Small intestine (tissue), 7 donors: ENCODE results near the gene TDG. TPM values are rescaled to one million over a fixed set of nuclear protein-coding genes. Genes with fewer than 3 reads are reported as not detected.

Experiments
- DNase-seq, 2 donors: peaks; one replicate each; pipeline versions ENCODE4 v3.0.0 to v3.0.0-alpha.2; 2013
- FAIRE-seq: peaks from 2 replicates; lab custom pipeline; 2012; peaks lifted over from hg19 to GRCh38; lab: Jason Lieb, UNC
- H3K27ac ChIP-seq, 3 donors: one replicate each; pipeline ENCODE4 v1.5.1; 2013; ENCODE audit warnings: low read length in 2 of 3, mild to moderate bottlenecking in 2 of 3, control low read depth in 1 of 3, inconsistent platforms in 1 of 3, low read depth in 1 of 3, moderate library complexity in 1 of 3
- H3K27me3 ChIP-seq, 3 donors: one replicate each; pipeline ENCODE4 v1.6.1; 2013; ENCODE audit warnings: low read length in 3 of 3, inconsistent platforms in 1 of 3; ENCODE audit not compliant: control insufficient read depth in 3 of 3, insufficient read depth in 3 of 3
- H3K36me3 ChIP-seq, 3 donors: one replicate each; pipeline ENCODE4 v1.6.1; 2013; ENCODE audit warnings: low read length in 3 of 3, inconsistent platforms in 1 of 3, low read depth in 1 of 3, mild to moderate bottlenecking in 1 of 3, moderate library complexity in 1 of 3; ENCODE audit not compliant: control insufficient read depth in 3 of 3, insufficient read depth in 2 of 3
- H3K4me1 ChIP-seq, 3 donors: one replicate each; pipeline ENCODE4 v1.6.1; 2013; ENCODE audit warnings: low read length in 2 of 3, inconsistent platforms in 1 of 3, low read depth in 1 of 3, mild to moderate bottlenecking in 1 of 3, moderate library complexity in 1 of 3; ENCODE audit not compliant: control insufficient read depth in 3 of 3, insufficient read depth in 2 of 3
- H3K4me3 ChIP-seq, 3 donors: one replicate each; pipeline ENCODE4 v1.5.1; 2013; ENCODE audit warnings: low read length in 3 of 3, control low read depth in 1 of 3, inconsistent platforms in 1 of 3, low read depth in 1 of 3, mild to moderate bottlenecking in 1 of 3, moderate library complexity in 1 of 3
- H3K9me3 ChIP-seq, 2 donors: one replicate each; pipeline ENCODE4 v1.6.1; 2013; ENCODE audit warnings: low read depth in 1 of 2, low read length in 1 of 2; ENCODE audit not compliant: control insufficient read depth in 2 of 2, insufficient read depth in 1 of 2
- WGBS, 3 donors: extraction: QIAGEN DNeasy Blood & Tissue Kit; methylation state at CpG; one replicate each; pipeline ENCODE4 v1.1.7; 2013; 5-methylcytosine and 5-hydroxymethylcytosine counted together
- polyA plus RNA-seq, 4 donors: library from polyadenylated mRNA; stranded (reverse) in 3 of 4; unstranded in 1 of 4; fragments of 200-250 nt in 3 of 4; fragments of 120-200 nt in 1 of 4; gene quantifications; one replicate each; pipeline versions ENCODE4 v1.2.1 to v1.2.3, GENCODE V29; 2013
- donor health status: healthy with polysubstance abuse.
- donor health status: control.
- donor health status: control.
- donor health status: Bipolar disorder and iron deficiency.
- donor health status: healthy.

Gene TDG
- polyA plus RNA-seq, 4 donors, result 11.3 to 37.4 (median 15.7) TPM

DNA sequence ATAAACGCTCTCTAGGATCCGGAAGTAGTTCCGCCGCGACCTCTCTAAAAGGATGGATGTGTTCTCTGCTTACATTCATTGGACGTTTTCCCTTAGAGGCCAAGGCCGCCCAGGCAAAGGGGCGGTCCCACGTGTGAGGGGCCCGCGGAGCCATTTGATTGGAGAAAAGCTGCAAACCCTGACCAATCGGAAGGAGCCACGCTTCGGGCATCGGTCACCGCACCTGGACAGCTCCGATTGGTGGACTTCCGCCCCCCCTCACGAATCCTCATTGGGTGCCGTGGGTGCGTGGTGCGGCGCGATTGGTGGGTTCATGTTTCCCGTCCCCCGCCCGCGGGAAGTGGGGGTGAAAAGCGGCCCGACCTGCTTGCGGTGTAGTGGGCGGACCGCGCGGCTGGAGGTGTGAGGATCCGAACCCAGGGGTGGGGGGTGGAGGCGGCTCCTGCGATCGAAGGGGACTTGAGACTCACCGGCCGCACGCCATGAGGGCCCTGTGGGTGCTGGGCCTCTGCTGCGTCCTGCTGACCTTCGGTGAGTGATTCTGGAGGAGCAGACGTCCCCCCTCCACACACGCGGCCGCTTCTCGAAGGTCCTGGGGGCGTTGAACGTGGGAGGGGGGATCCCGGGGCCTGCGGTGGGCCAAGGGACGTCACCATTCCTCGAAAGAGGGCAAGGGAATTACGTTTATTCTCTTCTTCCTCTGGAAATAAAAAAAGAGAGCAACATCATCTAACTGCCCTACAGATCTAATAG lies 35.5 kb upstream of the TDG start, which contains the start of gene HSP90B1:
TSS of gene HSP90B1 (plus strand) at position 377 of the 753 bp plus-strand sequence. CDS start at position 483, 106 bp downstream.
- Histone ChIP-seq H3K27me3 (no peaks in the 10 kb centered on the region), H3K4me3 (peak within 1 kb of the TSS; percentile 73 to 97 (median 94)), H3K9me3 (no peaks in the 10 kb centered on the region), H3K27ac (peak within 1 kb of the TSS; percentile 63 to 99 (median 98)), H3K4me1 (peaks cover 5 to 9% (median 5%) of the 10 kb centered on the region in 3 donors), H3K36me3 (peaks cover 11 to 13% (median 12%) of the 10 kb centered on the region in 3 donors)
- 0% methylated on average over 37 to 56 of the region's 56 CpGs for WGBS, 3 donors
- DNase-seq, result peak; percentile 100
- FAIRE-seq, result peak; percentile 53

DNA sequence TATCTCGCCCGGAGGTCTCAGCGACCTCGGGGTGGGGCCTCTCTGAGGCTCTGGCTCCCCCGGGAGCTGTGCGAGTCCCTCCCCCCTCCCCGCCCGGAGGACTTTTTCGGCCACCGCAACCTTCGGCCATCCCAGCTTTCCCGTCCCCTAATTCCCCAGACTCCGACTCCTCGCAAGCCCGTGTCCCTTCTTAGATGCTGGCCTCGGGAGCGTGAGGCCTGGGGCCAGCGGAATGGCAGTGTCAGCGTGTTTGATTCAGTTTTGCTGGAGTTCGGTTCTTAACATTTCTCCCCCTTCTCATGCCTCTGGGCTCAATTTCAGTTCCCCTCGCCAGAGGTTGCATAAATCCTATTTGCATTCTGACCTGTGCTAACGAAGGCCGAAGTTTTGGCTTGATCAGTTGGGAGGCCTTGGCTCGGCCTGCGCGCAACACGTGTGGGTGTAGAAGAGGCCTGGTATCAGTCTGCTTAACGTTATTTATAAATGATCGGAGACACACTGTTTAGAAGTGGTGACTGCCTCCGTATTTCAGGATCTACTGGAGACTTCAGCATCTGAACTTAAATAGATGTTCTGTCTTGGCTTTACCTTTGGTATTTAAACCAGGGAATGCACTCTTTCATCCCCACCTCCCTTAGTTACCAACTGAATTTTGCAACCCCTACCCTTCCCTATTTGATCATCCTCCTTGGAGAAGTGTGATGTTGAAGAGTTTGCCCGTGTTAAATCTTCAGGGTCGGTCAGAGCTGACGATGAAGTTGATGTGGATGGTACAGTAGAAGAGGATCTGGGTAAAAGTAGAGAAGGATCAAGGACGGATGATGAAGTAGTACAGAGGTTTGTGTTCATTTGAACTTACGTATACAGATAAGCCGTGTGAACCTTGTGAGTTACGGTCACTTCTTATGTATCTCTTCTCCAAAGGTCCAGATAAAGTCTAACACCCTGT lies 34.6 kb upstream of the TDG start:
- Histone ChIP-seq H3K4me1 (peaks cover 5 to 11% (median 5%) of the 10 kb centered on the region in 3 donors), H3K4me3 (peak overlapping the region; percentile 73 to 97 (median 94)), H3K36me3 (peaks cover 11 to 17% (median 12%) of the 10 kb centered on the region in 3 donors), H3K27me3 (no peaks in the 10 kb centered on the region), H3K9me3 (no peaks in the 10 kb centered on the region), H3K27ac (peak overlapping the region; percentile 60 to 94 (median 90))
- WGBS, 3 donors, result 0 to 1% (median 1%) methylated on average over 35 to 37 of the region's 37 CpGs
- no peak for FAIRE-seq
- peak; percentile 43 to 62 for DNase-seq

DNA sequence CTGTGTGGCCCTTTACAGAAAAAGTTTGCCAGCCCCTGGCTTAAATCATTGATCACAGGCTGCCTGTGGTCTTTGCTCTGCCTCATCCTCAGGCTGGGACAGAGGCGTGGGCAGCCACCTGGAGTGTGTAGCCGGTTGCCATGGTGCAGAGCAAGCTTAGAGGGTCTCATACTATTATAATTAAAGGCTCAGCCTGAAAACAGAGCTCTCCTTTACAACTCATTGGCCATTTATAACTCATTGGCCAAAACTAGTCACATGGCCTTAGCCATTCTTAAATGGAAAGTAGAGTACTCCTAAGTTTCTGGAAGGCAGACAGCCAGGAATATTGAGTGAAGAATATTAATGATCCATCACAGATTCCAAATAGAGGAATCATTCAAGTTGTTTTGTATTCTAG lies 32.4 kb upstream of the TDG start:
- FAIRE-seq (no peak), DNase-seq (no peak)
- Histone ChIP-seq H3K36me3 (peaks cover 18 to 23% (median 22%) of the 10 kb centered on the region in 3 donors), H3K4me3 (no peak overlapping the region), H3K27ac (no peak overlapping the region), H3K9me3 (no peaks in the 10 kb centered on the region), H3K27me3 (no peaks in the 10 kb centered on the region), H3K4me1 (peaks cover 5 to 11% (median 6%) of the 10 kb centered on the region in 3 donors)
- whole genome bisulfite sequencing, 3 donors, result 67 to 84% (median 74%) methylated on average over 2 of the region's 2 CpGs

DNA sequence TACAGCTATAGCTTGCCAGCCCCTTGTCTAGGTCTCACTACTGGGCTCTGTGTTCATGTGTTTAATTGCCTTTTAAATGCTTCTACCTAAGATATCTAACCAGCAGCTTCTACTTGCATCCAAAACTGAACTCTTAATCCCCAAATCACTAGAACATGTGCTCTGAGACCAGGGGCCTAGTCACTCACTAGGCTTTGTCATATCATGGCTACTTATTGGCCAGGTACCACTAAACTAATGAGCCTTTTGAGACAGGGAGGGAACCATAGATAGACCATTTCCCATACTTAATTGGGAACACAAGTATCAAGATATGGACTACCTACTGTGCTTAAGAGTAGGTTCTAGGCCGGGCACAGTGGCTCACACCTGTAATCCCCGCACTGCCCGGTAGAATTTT lies 29.0 kb upstream of the TDG start:
- DNase-seq (no peak), FAIRE-seq (no peak)
- no peak overlapping the region for H3K4me3 ChIP-seq
- 94 to 100% (median 97%) methylated on average over 3 of the region's 3 CpGs for WGBS, 3 donors
- H3K9me3 ChIP-seq, result no peaks in the 10 kb centered on the region
- H3K27me3 ChIP-seq, result no peaks in the 10 kb centered on the region
- H3K4me1 ChIP-seq, result peaks cover 3 to 11% (median 5%) of the 10 kb centered on the region in 3 donors
- H3K36me3 ChIP-seq, result peaks cover 26 to 37% (median 29%) of the 10 kb centered on the region in 3 donors
- no peak overlapping the region for H3K27ac ChIP-seq

DNA sequence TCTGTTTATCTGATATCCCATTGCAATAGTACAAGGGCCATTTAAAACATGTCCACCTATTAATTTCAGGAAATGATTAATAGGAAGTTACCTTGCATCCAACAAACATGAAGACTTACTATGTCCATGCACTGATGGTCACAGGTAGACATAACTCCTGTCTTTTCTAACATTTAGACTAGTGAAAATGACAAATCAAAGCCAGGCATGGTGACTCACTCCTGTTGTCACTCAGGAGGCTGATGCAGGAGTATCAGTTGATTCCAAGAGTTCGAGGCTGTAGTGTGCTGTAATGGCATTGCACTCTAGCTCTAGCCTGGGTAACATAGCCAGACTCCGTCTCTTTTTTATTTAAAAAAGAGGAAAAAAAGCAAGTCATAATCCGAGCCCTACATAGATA lies 20.7 kb upstream of the TDG start:
- no peak overlapping the region for H3K4me3 ChIP-seq
- no peak for DNase-seq
- H3K27ac ChIP-seq, result no peak overlapping the region
- FAIRE-seq, result no peak
- H3K4me1 ChIP-seq, result no peaks in the 10 kb centered on the region
- no peaks in the 10 kb centered on the region for H3K27me3 ChIP-seq
- peaks cover 27 to 36% (median 33%) of the 10 kb centered on the region in 3 donors for H3K36me3 ChIP-seq
- WGBS, 3 donors, result 74 to 83% (median 75%) methylated on average over 3 of the region's 3 CpGs
- no peaks in the 10 kb centered on the region for H3K9me3 ChIP-seq

DNA sequence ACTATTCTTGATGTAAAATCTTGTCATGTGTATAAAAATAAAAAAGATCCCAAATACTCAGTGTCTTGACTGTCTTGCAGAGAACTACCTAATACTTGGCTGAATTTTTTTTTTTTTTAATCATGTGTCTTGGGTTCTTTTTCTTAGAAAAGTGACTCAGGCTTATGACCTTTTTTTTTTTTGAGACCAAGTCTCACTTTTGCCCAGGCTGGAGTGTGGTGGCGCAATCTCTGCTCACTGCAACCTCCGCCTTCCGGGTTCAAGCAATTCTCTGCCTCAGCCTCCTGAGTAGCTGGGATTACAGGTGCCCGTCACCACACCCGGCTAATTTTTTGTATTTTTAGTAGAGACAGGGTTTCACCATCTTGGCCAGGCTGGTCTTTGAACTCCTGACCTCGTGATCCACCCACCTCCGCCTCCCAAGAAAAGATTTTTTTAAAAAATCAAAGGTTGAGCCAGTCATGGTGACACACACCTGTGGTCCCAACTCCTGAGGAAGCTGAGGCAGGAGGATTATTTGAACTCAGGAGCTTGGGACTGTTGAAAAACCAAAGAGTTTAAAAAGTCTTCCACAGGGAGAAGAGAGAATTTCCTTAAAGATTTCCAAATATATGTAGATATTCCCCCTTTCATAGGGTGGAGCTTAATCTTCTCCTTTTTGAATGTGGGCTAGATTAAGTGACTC lies 17.7 kb upstream of the TDG start:
- H3K27me3 ChIP-seq, result no peaks in the 10 kb centered on the region
- no peaks in the 10 kb centered on the region for H3K9me3 ChIP-seq
- peaks cover 22 to 36% (median 35%) of the 10 kb centered on the region in 3 donors for H3K36me3 ChIP-seq
- DNase-seq (no peak), FAIRE-seq (no peak)
- H3K4me3 ChIP-seq, result no peak overlapping the region
- WGBS, 3 donors, result 74 to 89% (median 87%) methylated on average over 7 of the region's 7 CpGs
- H3K4me1 ChIP-seq, result no peaks in the 10 kb centered on the region
- H3K27ac ChIP-seq, result no peak overlapping the region

DNA sequence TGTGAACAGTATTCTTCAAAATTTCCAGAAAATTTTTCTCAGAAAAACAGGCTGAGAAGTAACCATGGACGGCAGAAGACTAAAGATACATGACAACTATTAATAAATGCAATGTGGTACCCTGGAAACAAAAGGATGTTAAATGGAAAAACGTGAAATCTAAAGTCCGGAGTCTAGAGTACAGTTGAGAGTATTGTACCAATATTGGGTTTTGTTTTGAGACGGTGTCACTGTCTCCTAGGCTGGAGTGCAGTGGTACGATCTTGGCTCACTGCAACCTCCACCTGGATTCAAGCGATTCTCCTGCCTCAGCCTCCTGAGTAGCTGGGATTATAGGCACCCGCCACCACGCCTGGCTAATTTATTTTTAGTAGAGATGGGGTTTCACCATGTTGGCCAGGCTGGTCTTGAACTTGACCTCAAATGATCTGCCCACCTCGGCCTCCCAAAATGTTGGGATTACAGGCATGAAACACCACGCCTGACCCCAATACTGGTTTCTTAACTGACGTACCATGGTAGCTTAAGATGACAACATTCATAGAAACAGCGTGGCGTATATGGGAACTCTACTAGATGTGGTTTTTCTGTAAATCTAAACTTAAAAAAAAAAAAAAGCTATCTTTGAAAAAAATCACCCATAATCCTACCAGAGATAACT lies 16.8 kb upstream of the TDG start:
- Histone ChIP-seq H3K27me3 (no peaks in the 10 kb centered on the region), H3K27ac (no peak overlapping the region), H3K4me3 (no peak overlapping the region), H3K4me1 (no peaks in the 10 kb centered on the region), H3K9me3 (no peaks in the 10 kb centered on the region), H3K36me3 (peaks cover 24 to 40% (median 35%) of the 10 kb centered on the region in 3 donors)
- DNase-seq, result no peak
- WGBS, 3 donors, result 74 to 80% (median 75%) methylated on average over 13 of the region's 13 CpGs
- no peak for FAIRE-seq
